ENCODE results near the gene VASH1. TPM values are rescaled to one million over a fixed set of nuclear protein-coding genes. Genes with fewer than 3 reads are reported as not detected.
A peak's percentile ranks its signal among the peaks of the same experiment; 100 is the strongest.

VASH1 gene
- total and polyA plus RNA-seq, 2 of the 13 experiments (the other 11 are each of a cell fraction or from before 2014, with no cell fraction given) = 0.11 to 0.24 TPM

GRCh38 chr14:76832503-76832988, 71.3 kb downstream of the VASH1 start (continued):
- TF ChIP-seq TFAP4 (IDR thresholded peaks at IDR 0.05; ENCODE audit: borderline replicate concordance, low read depth) (peak; percentile 93), EHMT2 (IDR thresholded peaks at IDR 0.05; ENCODE audit: borderline replicate concordance, low read depth, low read length) (no peak; the same call in 1 of the 2 replicates), MLXIP (CRISPR knock-in tag; IDR thresholded peaks at IDR 0.05; ENCODE audit: borderline replicate concordance) (no peak), KMT2B (CRISPR knock-in tag; IDR thresholded peaks at IDR 0.05) (0 out of 2 replicates have a peak, but pooled peaks have one; percentile 21), POGZ (CRISPR knock-in tag; IDR thresholded peaks at IDR 0.05) (peak; percentile 78), ZNF784 (CRISPR knock-in tag; IDR thresholded peaks at IDR 0.05; ENCODE audit: borderline replicate concordance) (no peak), ZNF557 (CRISPR knock-in tag; IDR thresholded peaks at IDR 0.05) (no peak), STAT6 (CRISPR knock-in tag; IDR thresholded peaks at IDR 0.05; ENCODE audit: borderline replicate concordance) (no peak), NFYB (CRISPR knock-in tag; IDR thresholded peaks at IDR 0.05) (no peak), CEBPB (IDR thresholded peaks at IDR 0.05; ENCODE audit: borderline replicate concordance, low read depth, low read length) (peak; percentile 96), ZBTB49 (CRISPR knock-in tag; IDR thresholded peaks at IDR 0.05; ENCODE audit: borderline replicate concordance) (no peak), ZNF460 (CRISPR knock-in tag; IDR thresholded peaks at IDR 0.05; ENCODE audit: borderline replicate concordance) (no peak)
- TF ChIP-seq, protein P1, sequence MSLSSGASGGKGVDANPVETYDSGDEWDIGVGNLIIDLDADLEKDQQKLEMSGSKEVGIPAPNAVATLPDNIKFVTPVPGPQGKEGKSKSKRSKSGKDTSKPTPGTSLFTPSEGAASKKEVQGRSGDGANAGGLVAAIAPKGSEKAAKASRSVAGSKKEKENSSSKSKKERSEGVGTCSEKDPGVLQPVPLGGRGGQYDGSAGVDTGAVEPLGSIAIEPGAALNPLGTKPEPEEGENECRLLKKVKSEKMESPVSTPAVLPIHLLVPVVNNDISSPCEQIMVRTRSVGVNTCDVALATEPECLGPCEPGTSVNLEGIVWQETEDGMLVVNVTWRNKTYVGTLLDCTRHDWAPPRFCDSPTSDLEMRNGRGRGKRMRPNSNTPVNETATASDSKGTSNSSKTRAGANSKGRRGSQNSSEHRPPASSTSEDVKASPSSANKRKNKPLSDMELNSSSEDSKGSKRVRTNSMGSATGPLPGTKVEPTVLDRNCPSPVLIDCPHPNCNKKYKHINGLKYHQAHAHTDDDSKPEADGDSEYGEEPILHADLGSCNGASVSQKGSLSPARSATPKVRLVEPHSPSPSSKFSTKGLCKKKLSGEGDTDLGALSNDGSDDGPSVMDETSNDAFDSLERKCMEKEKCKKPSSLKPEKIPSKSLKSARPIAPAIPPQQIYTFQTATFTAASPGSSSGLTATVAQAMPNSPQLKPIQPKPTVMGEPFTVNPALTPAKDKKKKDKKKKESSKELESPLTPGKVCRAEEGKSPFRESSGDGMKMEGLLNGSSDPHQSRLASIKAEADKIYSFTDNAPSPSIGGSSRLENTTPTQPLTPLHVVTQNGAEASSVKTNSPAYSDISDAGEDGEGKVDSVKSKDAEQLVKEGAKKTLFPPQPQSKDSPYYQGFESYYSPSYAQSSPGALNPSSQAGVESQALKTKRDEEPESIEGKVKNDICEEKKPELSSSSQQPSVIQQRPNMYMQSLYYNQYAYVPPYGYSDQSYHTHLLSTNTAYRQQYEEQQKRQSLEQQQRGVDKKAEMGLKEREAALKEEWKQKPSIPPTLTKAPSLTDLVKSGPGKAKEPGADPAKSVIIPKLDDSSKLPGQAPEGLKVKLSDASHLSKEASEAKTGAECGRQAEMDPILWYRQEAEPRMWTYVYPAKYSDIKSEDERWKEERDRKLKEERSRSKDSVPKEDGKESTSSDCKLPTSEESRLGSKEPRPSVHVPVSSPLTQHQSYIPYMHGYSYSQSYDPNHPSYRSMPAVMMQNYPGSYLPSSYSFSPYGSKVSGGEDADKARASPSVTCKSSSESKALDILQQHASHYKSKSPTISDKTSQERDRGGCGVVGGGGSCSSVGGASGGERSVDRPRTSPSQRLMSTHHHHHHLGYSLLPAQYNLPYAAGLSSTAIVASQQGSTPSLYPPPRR (CRISPR knock-in tag; IDR thresholded peaks at IDR 0.05; ENCODE audit: borderline replicate concordance) = 0 out of 2 replicates have a peak, but pooled peaks have one; percentile 34
